Measurements from ENCODE around the gene KNCN. TPM values are rescaled to one million over a fixed set of nuclear protein-coding genes. Genes with fewer than 3 reads are reported as not detected.

KNCN gene
- total RNA-seq, 3 donors from 2014 or later = not detected

DNA sequence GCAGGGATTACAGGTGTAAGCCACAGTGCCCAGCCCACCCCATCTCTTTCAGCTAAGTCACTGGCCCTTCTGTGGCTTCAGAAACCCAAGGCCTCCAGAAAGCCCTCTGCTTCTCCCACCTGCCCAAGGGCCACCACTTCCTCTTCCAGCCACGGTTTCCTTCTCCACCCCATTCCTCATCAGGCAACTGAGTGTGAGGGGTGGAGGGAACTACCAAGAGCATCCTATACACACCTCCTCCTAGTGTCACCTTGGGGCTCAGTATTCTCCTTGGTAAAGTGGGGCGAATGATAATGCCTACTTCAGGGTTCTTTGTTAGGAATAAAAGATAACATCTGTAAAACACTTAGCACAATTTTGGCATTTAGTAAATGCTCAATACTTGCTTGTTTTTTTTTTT lies 30.0 kb downstream of the KNCN start:
- Histone ChIP-seq H3K9me3 (no peaks in the 10 kb centered on the region), H3K4me1 (peaks cover 0 to 8% of the 10 kb centered on the region in 2 donors), H3K36me3 (no peaks in the 10 kb centered on the region), H3K27me3 (no peaks in the 10 kb centered on the region), H3K4me3 (no peak overlapping the region), H3K27ac (no peak overlapping the region)
- TF ChIP-seq POLR2A (IDR thresholded peaks at IDR 0.05) (no peak), POLR2AphosphoS5 (IDR thresholded peaks at IDR 0.05) (no peak)
- TF ChIP-seq, protein P1, sequence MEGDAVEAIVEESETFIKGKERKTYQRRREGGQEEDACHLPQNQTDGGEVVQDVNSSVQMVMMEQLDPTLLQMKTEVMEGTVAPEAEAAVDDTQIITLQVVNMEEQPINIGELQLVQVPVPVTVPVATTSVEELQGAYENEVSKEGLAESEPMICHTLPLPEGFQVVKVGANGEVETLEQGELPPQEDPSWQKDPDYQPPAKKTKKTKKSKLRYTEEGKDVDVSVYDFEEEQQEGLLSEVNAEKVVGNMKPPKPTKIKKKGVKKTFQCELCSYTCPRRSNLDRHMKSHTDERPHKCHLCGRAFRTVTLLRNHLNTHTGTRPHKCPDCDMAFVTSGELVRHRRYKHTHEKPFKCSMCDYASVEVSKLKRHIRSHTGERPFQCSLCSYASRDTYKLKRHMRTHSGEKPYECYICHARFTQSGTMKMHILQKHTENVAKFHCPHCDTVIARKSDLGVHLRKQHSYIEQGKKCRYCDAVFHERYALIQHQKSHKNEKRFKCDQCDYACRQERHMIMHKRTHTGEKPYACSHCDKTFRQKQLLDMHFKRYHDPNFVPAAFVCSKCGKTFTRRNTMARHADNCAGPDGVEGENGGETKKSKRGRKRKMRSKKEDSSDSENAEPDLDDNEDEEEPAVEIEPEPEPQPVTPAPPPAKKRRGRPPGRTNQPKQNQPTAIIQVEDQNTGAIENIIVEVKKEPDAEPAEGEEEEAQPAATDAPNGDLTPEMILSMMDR (IDR thresholded peaks at IDR 0.05) = no peak
- DNase-seq (ENCODE audit: low spot score in 2 of 2) = no peak
- intact Hi-C loops (cut with DNase I; ENCODE audit: low total_unique reads) = loop anchor here (10.0 kb wide), 1 partner anchor 467 kb away; no protein-coding TSS in a partner anchor

DNA sequence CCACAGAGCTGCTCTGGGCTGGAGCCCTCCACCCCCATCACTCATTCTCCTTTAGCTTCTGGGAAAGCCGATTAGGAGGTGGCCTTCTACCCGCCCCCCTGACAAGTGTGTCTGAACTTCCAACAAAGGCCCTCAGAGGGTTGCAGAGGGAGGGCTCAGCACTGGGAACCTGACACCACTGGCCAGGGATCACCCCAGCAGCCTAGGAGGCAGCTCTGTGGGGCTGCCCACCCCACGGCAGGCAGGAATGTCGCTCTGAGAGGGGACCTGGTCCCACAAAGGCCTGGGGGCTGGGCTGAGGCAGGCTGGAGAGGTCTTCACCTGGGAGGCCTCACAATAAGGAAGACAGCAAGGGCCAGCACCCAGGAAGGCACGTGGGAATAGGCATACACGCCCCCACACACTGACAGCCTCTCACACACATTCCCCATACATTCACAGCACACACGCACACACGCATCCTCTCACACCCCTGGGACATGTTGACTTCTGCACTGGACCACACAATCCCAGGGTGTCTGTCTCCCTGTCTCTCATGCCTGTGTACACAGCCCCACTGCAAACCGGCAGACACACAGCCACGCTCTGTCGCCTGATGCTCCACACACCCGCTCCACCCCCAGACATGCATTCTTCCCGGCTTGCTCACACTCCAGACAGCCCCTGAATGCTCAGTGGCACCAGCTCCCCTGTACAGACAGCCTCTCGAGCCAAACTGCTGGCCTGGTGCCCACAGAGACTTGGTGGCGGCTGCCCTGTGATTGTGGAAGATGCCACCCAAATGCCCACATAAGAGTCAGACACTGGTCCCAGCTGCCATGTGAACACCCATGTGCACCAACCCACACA lies 31.2 kb downstream of the KNCN start:
- Histone ChIP-seq H3K9me3 (no peaks in the 10 kb centered on the region), H3K4me1 (peaks cover 0 to 8% of the 10 kb centered on the region in 2 donors), H3K36me3 (no peaks in the 10 kb centered on the region), H3K27ac (no peak overlapping the region), H3K27me3 (no peaks in the 10 kb centered on the region), H3K4me3 (no peak overlapping the region)
- TF ChIP-seq, protein P1 (IDR thresholded peaks at IDR 0.05) = no peak
- TF ChIP-seq POLR2A (IDR thresholded peaks at IDR 0.05) = no peak
- no peak for TF ChIP-seq POLR2AphosphoS5 (IDR thresholded peaks at IDR 0.05)
- no peak for DNase-seq (ENCODE audit: low spot score in 2 of 2)
- intact Hi-C loops (cut with DNase I; ENCODE audit: low total_unique reads) = loop anchor here (10.0 kb wide), 1 partner anchor 465 kb away; no protein-coding TSS in a partner anchor

DNA sequence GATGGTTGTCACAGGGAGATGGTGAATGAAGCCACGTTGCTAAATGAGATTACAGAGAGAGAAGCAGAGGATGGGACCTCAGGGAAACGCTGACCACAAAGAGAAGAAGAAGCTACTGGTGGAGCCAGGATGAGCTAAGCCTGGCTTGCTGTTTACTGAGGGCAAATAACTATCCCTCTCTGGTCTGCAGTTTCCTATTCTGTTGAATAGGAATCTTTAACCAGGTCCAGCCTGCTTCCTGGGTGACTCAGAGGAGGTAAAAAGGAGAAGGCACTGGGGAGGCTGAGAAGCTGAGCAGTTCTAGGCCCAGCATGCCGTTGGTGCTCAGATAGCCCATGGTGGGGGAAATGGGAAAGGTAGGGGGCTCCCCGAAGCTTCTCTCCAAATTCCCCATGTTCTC lies 32.2 kb downstream of the KNCN start:
- intact Hi-C loops (cut with DNase I; ENCODE audit: low total_unique reads) = no loop called here
- H3K4me3 ChIP-seq = no peak overlapping the region

DNA sequence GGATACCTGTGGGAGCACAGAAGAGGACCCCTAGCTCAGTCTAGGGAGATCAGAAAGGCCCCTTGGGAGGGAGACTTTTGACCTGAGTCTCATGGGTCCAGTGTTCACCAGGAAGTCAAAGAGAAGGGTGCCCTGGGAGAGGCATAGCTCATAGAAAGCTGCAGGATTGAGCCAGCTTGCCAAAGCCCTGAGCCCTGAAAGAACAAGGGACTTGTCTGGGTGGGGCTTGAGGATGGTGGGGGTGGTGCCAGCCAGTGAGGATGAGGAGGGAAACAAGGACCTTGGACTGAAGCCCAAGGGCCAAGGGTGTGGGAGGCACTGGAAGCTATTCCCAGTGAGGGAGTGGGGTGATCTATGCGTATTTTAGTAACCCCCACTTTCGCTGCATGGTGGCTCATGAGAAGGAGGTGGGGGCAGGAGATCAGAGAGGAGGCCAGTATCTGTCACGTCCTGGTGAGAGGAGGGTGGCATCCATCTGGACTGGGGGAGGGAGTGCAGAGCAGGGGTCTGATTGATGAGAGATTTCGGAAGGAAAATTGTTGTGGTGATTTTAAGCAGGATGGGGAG lies 33.4 kb downstream of the KNCN start:
- Histone ChIP-seq H3K27me3 (no peaks in the 10 kb centered on the region), H3K9me3 (no peaks in the 10 kb centered on the region), H3K36me3 (no peaks in the 10 kb centered on the region), H3K27ac (no peak overlapping the region), H3K4me1 (peaks cover 0 to 8% of the 10 kb centered on the region in 2 donors), H3K4me3 (no peak overlapping the region)
- intact Hi-C loops (cut with DNase I; ENCODE audit: low total_unique reads) = no loop called here
- TF ChIP-seq, protein P1 (IDR thresholded peaks at IDR 0.05) = no peak
- DNase-seq (ENCODE audit: low spot score in 2 of 2) = no peak

More for the DNA sequence above, 32.2 kb downstream of the KNCN start:
- Histone ChIP-seq H3K9me3 (no peaks in the 10 kb centered on the region), H3K36me3 (no peaks in the 10 kb centered on the region), H3K27ac (no peak overlapping the region), H3K4me1 (peaks cover 0 to 8% of the 10 kb centered on the region in 2 donors), H3K27me3 (no peaks in the 10 kb centered on the region)
- TF ChIP-seq, protein P1 (IDR thresholded peaks at IDR 0.05) = no peak
- TF ChIP-seq POLR2AphosphoS5 (IDR thresholded peaks at IDR 0.05) (no peak), POLR2A (IDR thresholded peaks at IDR 0.05) (no peak)
- DNase-seq (ENCODE audit: low spot score in 2 of 2) = no peak

DNA sequence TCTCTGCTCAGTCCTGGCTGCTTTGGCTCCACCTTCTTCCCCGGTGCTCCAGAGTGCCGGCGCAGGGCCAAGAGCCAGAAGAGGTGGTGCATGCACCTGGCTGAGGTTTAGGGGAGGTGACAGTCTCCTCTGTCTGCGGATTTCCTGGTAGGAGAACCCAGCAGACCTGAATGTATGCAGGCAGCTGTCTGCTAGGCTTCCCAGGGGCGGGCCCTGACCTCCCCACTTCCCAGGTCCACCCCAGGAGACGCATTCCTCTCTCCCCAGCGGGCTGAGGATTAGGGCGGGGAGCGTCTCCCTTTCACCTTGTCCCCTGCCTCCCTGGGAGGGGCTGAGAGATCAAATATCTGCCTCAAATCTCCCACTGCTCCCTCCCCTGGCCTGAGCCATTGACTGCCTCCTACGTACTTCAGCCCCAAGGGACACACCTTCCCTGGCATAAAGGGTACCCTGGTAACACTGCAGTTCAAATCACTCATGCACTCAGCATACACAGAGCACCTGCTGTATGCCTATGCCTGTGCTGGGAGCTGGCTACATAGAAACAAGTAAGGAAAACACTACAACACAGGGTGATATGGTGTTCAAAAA lies 34.3 kb downstream of the KNCN start:
- peak overlapping the region; percentile 53 to 68 for H3K27ac ChIP-seq
- H3K4me3 ChIP-seq = peak overlapping the region in 2 of 3 donors; percentile 20 to 27
- H3K9me3 ChIP-seq = no peaks in the 10 kb centered on the region
- intact Hi-C loops (cut with DNase I; ENCODE audit: low total_unique reads) = no loop called here
- no peaks in the 10 kb centered on the region for H3K36me3 ChIP-seq
- H3K27me3 ChIP-seq = no peaks in the 10 kb centered on the region
- TF ChIP-seq POLR2A (IDR thresholded peaks at IDR 0.05) (no peak), POLR2AphosphoS5 (IDR thresholded peaks at IDR 0.05) (no peak)
- TF ChIP-seq, protein P1 (IDR thresholded peaks at IDR 0.05) = no peak
- H3K4me1 ChIP-seq = no peaks in the 10 kb centered on the region
- DNase-seq (ENCODE audit: low spot score in 2 of 2) = peak; percentile 83

All from breast epithelium (tissue), 4 donors.